ENCODE measurements around the gene DHFR2.

DNA sequence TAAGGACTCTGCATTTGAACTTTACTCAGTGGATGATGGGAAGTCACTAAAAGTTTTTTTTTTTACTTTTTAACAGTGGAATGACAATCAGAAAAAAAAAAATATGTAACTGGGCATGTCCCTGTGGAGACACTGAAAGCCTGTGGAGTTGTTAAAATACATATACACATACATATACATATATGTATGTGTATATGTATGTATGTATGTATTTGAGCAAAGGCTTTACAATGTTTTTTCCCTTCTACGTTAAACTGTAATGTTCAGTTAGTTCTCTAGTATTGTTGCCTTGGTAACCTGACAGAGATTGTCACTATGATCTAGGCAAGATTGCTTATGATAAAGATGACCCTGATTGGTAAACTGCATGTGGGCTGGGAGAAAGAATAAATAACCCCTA is 30.4 kb upstream of the DHFR2 start:
- no peak for TF ChIP-seq TAF1 (IDR thresholded peaks at IDR 0.05; ENCODE audit: borderline replicate concordance, low read depth, low read length)
- TF ChIP-seq POLR2A (IDR thresholded peaks at IDR 0.05; ENCODE audit: low read depth, low read length), result no peak
- no peak for TF ChIP-seq POLR2AphosphoS5 (IDR thresholded peaks at IDR 0.05; ENCODE audit: low read depth, low read length)

Measured in GM12892 (cell line).